NCI-H2081 treated with DMSO at 0.1 percent for 48 hours (cell line): ENCODE results near the gene MIEF1.

Source experiments
- DNase-seq: peaks from one replicate; lab custom pipeline; 2025; lab: John Stamatoyannopoulos, UW

MIEF1 gene

GRCh38 chr22:39470451-39471291 lies 31.4 kb upstream of the MIEF1 start:
- no peak for DNase-seq

DNA sequence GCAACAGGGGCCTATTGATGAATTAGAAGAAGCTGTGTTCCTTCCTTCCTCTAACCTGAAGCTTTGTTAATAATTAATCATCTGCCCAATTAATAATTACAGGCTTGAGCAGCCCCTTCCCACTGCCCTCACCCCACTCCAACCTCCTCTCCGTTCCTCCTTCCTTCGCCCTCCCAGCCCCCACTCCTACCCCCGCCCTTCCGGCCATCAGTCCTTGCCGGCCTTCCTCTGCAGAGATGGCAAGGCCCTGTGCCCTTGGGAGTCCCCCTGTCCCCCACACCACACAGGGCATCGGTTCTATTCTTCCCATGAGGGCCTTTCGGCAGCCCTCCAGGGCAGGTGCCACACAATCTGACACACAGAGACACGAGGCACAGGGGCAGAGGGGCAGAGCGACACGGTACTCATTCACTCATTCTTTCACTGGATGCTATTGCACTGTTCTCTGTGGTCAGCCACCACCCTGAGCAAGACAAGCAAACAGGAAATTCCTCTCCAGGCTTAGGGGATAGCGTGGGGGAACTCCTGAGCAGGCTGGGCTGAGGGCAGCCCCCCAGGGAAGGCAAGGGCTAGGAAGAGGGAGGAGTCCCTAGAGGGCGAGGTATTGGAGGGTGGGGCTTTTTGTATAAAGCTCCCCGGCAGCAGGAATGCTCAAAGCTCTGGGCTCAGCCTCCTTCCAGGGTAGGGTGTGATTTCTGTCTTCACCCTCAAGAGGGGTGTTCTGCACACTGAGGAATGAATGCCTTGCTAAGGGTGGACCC lies 30.5 kb upstream of the MIEF1 start:
- DNase-seq: no peak

DNA sequence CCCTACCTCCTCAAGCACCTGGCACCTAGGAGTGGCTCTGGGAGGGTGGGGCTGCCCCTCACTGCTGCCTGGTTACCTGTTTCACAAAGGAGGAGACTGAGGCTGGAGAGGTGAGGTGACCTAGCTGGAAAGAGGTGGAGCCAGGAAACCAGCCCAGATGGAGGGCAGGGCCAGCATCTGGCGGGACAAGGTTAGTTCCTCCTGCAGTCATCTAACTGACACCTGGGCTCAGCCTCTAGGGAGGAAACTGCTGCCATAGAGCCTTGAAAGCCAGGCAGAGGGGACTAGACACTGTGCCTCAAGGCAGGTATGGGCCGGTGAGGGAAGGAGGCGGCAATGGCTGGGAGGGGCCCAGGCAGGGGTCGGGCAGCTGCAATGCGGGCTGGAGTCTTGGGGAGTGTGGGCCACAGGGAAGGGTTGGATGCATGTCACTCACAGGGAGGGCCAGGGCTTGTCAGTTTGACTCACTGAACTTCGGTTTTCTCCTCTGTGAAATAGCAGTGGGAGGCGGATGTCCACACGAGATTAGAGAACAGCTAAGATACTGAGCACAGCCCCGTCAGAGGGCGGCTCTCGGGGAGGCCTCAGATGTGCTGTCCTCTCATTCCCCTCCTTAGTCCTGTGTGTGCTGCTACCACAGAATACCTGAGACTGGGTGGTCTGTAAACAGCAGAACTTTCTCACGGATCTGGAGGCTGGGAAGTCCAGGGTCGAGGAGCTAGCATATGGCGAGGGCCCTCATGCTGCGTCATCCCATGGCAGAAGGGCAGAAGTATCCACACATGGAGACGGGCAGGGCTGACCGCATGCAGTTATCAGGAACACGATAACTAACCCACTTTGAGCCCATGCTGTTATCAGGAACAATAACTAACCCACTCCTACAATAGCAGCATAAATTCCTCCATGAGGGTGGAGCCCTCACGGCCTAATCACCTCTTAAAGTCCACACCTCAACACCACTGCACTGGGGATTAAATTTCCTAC lies 29.2 kb upstream of the MIEF1 start:
- DNase-seq: no peak

DNA sequence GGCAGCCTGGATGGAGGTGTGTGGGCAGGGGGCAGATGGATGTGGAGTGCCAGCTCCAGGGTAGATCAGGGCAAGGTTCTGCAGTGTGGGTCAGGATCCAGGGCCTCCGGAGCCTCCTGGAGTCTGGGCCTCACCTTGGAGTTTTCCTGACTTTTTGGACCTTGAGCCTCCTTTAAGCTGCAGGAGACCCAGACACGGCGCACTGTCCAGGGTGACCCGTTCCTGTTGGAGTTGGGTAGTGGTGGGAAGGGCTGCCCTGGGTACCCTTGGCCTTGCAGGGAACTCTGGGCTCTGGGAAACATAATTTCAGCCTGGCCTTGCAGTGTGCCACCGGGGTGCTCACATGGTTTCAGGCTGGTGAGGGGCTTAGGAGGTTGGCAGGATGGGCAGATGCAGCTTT lies 28.2 kb upstream of the MIEF1 start:
- no peak for DNase-seq

GRCh38 chr22:39474351-39475111 lies 27.6 kb upstream of the MIEF1 start:
- DNase-seq: no peak

DNA sequence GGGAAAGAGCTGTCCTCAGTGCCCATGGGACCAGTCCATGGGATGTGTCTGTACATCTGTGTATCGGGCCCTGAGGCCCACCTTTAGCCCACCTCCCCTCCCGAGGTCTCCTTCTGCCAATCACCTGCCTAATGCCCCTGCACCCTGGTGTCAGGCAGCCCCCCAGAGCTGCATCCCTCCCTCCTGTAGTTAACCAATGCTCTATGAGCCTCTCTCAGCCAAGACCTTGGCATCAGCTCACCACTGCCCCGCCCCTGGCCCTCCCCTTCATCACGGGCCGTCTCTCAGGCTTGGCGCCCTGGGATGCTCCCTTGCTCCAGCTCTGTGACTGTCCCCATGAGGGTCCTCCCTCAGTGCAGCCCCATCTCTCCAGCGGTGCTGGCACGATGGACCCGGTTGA lies 26.8 kb upstream of the MIEF1 start:
- DNase-seq: no peak

DNA sequence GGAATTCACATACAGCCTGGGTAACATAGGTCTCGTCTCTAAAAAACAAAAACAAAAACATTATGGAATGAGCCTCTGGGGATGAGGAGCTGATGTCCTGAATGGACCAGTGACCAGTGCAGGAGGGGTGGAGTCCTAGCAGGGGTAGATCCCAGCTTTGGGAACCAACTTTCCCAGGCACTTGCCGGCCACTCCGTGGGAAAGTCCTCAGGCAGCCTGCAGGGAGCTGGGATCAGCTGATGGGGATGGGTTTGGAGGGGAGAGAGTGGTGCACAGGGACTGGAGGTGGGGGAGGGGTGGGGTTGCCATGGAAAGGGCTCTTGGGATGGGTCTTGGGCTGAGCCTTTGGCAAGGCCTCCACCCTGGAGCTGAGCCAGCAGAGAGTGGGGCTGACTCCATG lies 26.2 kb upstream of the MIEF1 start:
- DNase-seq: no peak

DNA sequence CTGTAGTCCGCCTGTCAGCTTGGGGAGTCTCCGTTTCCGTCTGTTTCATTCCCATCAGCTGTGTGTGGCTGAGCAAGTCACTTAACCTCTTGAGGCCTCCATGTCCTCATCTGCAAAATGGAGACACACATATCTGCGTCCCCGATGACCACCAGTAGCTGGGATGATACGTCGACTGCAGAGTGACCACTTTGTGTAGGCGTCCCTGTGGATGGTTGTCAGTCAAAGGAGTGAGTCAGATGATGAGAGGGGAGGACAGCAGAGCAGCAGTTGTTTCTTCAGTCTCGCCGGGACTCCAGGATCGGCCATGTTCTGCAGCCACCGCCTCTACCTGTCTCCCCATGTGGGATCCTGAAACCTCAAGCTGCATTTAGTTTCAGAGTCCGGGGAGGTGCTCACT lies 25.4 kb upstream of the MIEF1 start:
- DNase-seq: no peak

- DNase-seq: no peak
Observed at GRCh38 chr22:39477542-39477941, 24.5 kb upstream of the MIEF1 start.

GRCh38 chr22:39478441-39478850 lies 23.6 kb upstream of the MIEF1 start:
- no peak for DNase-seq

- DNase-seq: no peak
Observed at GRCh38 chr22:39479254-39479653, 22.8 kb upstream of the MIEF1 start.

DNA sequence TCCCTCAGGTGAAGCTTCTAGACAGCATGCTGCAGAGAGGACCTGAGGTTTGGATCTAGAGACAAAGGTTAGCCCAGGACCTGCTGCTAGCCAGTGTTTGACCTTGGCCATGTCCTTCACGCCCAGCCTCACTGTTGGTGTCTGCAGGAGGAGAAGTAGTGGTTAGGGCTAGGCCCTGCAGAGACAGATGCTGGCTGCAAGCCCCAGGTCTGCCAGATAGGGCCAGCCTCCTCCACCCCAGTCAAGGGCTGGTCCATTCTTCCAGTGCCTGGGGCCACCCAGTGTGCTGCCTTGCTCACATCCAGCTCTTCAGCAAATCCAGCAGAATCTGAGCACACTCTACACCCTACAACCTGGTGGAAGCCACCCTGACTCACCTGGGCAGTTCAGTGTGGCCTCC lies 21.5 kb upstream of the MIEF1 start:
- DNase-seq: no peak

- no peak for DNase-seq
Observed at GRCh38 chr22:39481054-39481453, 21.0 kb upstream of the MIEF1 start.

GRCh38 chr22:39481595-39481994 lies 20.5 kb upstream of the MIEF1 start:
- no peak for DNase-seq

DNA sequence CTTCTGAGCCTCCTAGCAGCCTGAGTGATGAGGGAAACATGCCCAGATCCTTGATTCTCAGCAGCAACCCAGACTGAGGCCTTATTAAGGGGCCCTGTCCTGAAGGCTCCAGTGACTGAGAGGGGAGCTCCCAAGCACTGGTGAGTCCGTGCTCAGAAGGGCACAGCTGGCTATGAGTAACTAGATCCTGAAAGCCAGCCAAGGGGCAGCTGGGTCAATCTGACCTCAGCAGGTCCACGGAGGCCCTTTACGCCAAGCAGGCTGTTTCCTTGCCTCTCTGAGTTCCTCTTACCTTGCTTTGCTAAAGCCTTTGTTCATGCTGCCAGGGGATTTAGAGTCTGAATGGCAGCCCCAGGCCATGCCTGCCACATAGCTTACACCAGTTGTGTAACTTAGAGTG lies 19.3 kb upstream of the MIEF1 start:
- no peak for DNase-seq

GRCh38 chr22:39486951-39487825 lies 14.9 kb upstream of the MIEF1 start:
- no peak for DNase-seq

GRCh38 chr22:39487826-39488520 lies 14.1 kb upstream of the MIEF1 start:
- DNase-seq: no peak

DNA sequence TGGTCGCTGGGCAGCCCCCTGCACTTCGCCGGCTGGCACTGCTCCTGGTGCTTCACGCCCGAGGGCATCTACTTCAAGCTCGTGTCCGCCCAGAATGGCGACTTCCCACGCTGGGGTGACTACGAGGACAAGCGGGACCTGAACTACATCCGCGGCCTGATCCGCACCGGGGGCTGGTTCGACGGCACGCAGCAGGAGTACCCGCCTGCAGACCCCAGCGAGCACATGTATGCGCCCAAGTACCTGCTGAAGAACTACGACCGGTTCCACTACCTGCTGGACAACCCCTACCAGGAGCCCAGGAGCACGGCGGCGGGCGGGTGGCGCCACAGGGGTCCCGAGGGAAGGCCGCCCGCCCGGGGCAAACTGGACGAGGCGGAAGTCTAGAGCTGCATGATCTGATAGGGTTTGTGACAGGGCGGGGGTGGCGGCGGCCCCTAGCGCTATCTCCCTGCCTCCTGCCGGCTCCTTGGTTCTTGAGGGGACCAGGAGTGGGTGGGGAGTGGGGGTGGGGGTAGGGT lies 13.5 kb upstream of the MIEF1 start:
- no peak for DNase-seq
